ENCODE data around the gene GSTK1. TPM values are rescaled to one million over a fixed set of nuclear protein-coding genes. Genes with fewer than 3 reads are reported as not detected.
A peak's percentile ranks its signal among the peaks of the same experiment; 100 is the strongest.

GSTK1 gene
- total and polyA plus RNA-seq, 2 of the 8 experiments (the other 6 are each of a cell fraction or from before 2014, with no cell fraction given) = 25.5 to 32.5 TPM

DNA sequence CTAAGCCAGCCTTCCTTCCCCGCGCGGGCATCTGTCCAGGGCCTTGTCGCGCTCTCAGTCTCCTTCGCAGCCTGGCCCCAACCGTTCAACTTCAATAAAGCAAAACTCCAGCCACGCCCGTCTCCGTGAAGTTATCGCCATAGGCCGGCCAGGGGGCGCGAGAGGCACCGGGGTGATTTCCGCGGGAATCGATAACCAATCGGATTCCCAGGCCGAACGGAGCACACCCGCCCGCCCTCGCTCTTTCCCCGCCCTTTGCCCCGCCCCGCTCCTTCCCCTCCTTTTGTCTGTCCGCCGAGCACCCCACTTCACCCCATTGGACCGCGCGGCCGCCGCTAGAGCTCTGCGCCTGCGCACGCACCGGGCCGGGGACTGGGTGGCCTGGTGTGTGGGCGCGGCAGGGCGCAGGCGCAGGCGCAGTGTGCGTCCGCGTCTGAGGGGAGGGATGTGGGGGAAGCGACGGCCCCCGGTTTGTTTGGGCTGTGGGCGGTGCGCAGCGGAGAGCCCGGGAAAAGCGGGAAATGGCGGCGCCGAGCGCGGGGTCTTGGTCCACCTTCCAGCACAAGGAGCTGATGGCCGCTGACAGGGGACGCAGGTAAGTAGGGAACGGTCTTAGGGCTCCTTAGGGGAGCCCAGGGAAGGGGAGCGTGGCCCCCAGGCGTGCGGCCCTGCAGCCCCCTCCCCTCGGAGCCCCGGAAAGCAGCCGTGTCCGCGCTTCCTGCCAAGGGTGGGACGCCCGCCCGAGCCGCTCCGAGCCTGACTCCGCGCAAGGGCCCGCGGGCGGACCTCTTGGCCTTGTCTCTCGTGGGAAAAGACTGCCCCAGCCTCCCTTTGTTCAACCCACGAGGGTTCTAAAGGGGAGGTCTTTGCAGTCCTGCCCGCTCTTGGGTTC, 24.9 kb downstream of the GSTK1 start, which contains the start of gene CASP2:
TSS of gene CASP2 (plus strand) at position 417 of the 892 bp plus-strand sequence. CDS start at position 522, 105 bp downstream.
- 0 out of 2 replicates have a peak within 1 kb of the TSS, but pooled peaks have one; percentile 17 for H2AK5ac ChIP-seq (ENCODE audit: low read depth, low read length)
- 0 out of 2 replicates have a peak within 1 kb of the TSS, but pooled peaks have one; percentile 84 for H2BK15ac ChIP-seq (ENCODE audit: low read length)
- H3K27ac ChIP-seq (ENCODE audit: low read depth, low read length) = peak within 1 kb of the TSS; percentile 89
- peaks cover 9 to 24% (median 16%) of the 10 kb centered on the region in 4 experiments for H3K36me3 ChIP-seq (ENCODE audit: control insufficient read depth in 2 of 4, insufficient read depth in 4 of 4, low read length in 3 of 4)
- H3K9me3 ChIP-seq (ENCODE audit: insufficient read depth in 2 of 2, low read depth in 1 of 2, low read length in 1 of 2) = peaks cover 6 to 13% of the 10 kb centered on the region in 2 experiments
- H3K9ac ChIP-seq (replicated peaks in 1 of 4; ENCODE audit: extremely low read depth in 1 of 4, low read depth in 3 of 4, low read length in 3 of 4) = peak within 1 kb of the TSS; percentile 83 to 98 (median 96)
- POLR2A ChIA-PET (ENCODE audit: partially characterized antibody) = interaction anchor here (0.6 to 2.5 kb wide), 14 partner anchors 8 to 119 kb away, joined by 3 to 6 read pairs (median 3); partner anchors contain the start of gene GSTK1
- FAIRE-seq (no peak), DNase-seq (ENCODE audit: low read depth in 1 of 2, low spot score in 2 of 2) (peak; percentile 94 to 98)
- H3K4ac ChIP-seq (replicated peaks; ENCODE audit: insufficient read length, low read depth, low read length) = peak within 1 kb of the TSS; percentile 75
- H3K18ac ChIP-seq (ENCODE audit: extremely low read depth, low read length) = peak within 1 kb of the TSS; percentile 90
- H3K4me2 ChIP-seq (ENCODE audit: insufficient read depth in 1 of 2, low read depth in 2 of 2, low read length in 2 of 2) = peak within 1 kb of the TSS; percentile 84 to 97
- H3K79me1 ChIP-seq (ENCODE audit: low read depth, low read length) = peaks cover 3% of the 10 kb centered on the region
- peaks cover 8% of the 10 kb centered on the region for H3K23me2 ChIP-seq (ENCODE audit: low read depth, low read length)
- H2BK12ac ChIP-seq (ENCODE audit: low read depth, low read length) = 0 out of 2 replicates have a peak within 1 kb of the TSS, but pooled peaks have one; percentile 13
- H3K79me2 ChIP-seq (ENCODE audit: control insufficient read depth in 1 of 2, insufficient read depth in 2 of 2, low read length in 2 of 2) = peaks cover 0 to 36% of the 10 kb centered on the region in 2 experiments; a peak in 3 of 4 replicates
- H4K5ac ChIP-seq (ENCODE audit: insufficient read length, low read depth, low read length) = peak within 1 kb of the TSS; percentile 66
- no peak within 1 kb of the TSS for H3K14ac ChIP-seq (ENCODE audit: insufficient read length)
- H4K91ac ChIP-seq (replicated peaks; ENCODE audit: insufficient read length, low read length) = peak within 1 kb of the TSS; percentile 59
- H3K27me3 ChIP-seq (replicated peaks in 1 of 4; ENCODE audit: control insufficient read depth in 3 of 4, extremely low read depth in 1 of 4, insufficient read depth in 3 of 4, low read length in 3 of 4) = peaks cover 10 to 21% (median 20%) of the 10 kb centered on the region in 4 experiments
- CTCF ChIA-PET (ENCODE audit: partially characterized antibody) = interaction anchor here (0.6 to 3.6 kb wide), 8 partner anchors 9 to 104 kb away, joined by 3 to 22 read pairs (median 4); no protein-coding TSS in a partner anchor
- H2AFZ ChIP-seq (ENCODE audit: low read length) = no peak within 1 kb of the TSS
- peak within 1 kb of the TSS; percentile 71 for H2BK5ac ChIP-seq (ENCODE audit: low read depth, low read length)
- peak within 1 kb of the TSS; percentile 81 to 96 (median 90) for H3K4me3 ChIP-seq (ENCODE audit: extremely low read depth in 1 of 4, insufficient read depth in 2 of 4, low read depth in 3 of 4, low read length in 4 of 4)
- H4K20me1 ChIP-seq (replicated peaks in 1 of 2; ENCODE audit: control insufficient read depth in 1 of 2, insufficient read depth in 2 of 2, low read length in 2 of 2) = peaks cover 0 to 2% of the 10 kb centered on the region in 2 experiments
- peak within 1 kb of the TSS; percentile 29 for H2BK120ac ChIP-seq (replicated peaks; ENCODE audit: low read depth, low read length)
- peak within 1 kb of the TSS; percentile 75 for H3K56ac ChIP-seq (replicated peaks; ENCODE audit: insufficient read length, low read depth, low read length)
- peaks cover 9 to 14% (median 10%) of the 10 kb centered on the region in 4 experiments for H3K4me1 ChIP-seq (replicated peaks in 1 of 4; ENCODE audit: control insufficient read depth in 3 of 4, insufficient read depth in 4 of 4, low read length in 3 of 4)
- 0 out of 2 replicates have a peak within 1 kb of the TSS, but pooled peaks have one; percentile 75 for H2BK20ac ChIP-seq (ENCODE audit: low read length)
- H3K23ac ChIP-seq (ENCODE audit: insufficient read length) = no peak within 1 kb of the TSS
- H4K8ac ChIP-seq (ENCODE audit: extremely low read depth, insufficient read depth, low read length) = peak within 1 kb of the TSS; percentile 99
- WGBS, 2 experiments (ENCODE audit: extremely low coverage in 1 of 2, insufficient coverage in 1 of 2, insufficient read length in 1 of 2, insufficient replicate concordance in 2 of 2, low coverage in 1 of 2, low lambda C conversion rate in 2 of 2, missing lambda C conversion rate in 1 of 2) = 3% methylated on average over 49 of the region's 84 CpGs; no CpG with 5 or more reads in 1 of the 2 experiments
- TF ChIP-seq TEAD4 (IDR thresholded peaks at IDR 0.05; ENCODE audit: low read depth, low read length) = peak; percentile 7; the same call in 1 of the 2 replicates
- TF ChIP-seq, protein P1, sequence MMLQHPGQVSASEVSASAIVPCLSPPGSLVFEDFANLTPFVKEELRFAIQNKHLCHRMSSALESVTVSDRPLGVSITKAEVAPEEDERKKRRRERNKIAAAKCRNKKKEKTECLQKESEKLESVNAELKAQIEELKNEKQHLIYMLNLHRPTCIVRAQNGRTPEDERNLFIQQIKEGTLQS (IDR thresholded peaks at IDR 0.05; ENCODE audit: insufficient read depth, low read depth, low read length) = no peak
- TF ChIP-seq KDM4A (IDR thresholded peaks at IDR 0.05; ENCODE audit: low read depth, low read length, severe bottlenecking) = peak; percentile 61
- peak; percentile 66; the same call in 1 of the 2 replicates for TF ChIP-seq SP1 (IDR thresholded peaks at IDR 0.05; ENCODE audit: low read depth, low read length)
- TF ChIP-seq POLR2AphosphoS5 (IDR thresholded peaks at IDR 0.05; ENCODE audit: low read depth, low read length) = peak; percentile 92
- peak; percentile 88 to 91 for TF ChIP-seq POLR2A (IDR thresholded peaks at IDR 0.05; ENCODE audit: control extremely low read depth in 1 of 2, low read depth in 2 of 2, low read length in 2 of 2)
- TF ChIP-seq TAF1 (IDR thresholded peaks at IDR 0.05; ENCODE audit: low read depth, low read length) = peak; percentile 90
- no peak for TF ChIP-seq CBX5 (IDR thresholded peaks at IDR 0.05; ENCODE audit: low read depth, low read length)
- peak in 1 of 2 experiments; percentile 73; a peak in 1 of 4 replicates for TF ChIP-seq HDAC2 (IDR thresholded peaks at IDR 0.05; ENCODE audit: borderline replicate concordance in 1 of 2, low read depth in 2 of 2, low read length in 2 of 2)
- 0 out of 2 replicates have a peak, but pooled peaks have one; percentile 42 for TF ChIP-seq KDM5A (IDR thresholded peaks at IDR 0.05; ENCODE audit: low read length)
